CD4-positive, alpha-beta T cell treated with Interleukin-15 for 1 hour (primary cell): ENCODE measurements around the gene SPATA17.
A peak's percentile ranks its signal among the peaks of the same experiment; 100 is the strongest.
"Not testable (repeated sequence)": the region's sequence is repeated elsewhere in the genome, so short reads cannot be mapped to it uniquely, and the experiment has no call there.

Experiments
- DNase-seq: peaks from one replicate; pipeline ENCODE4 v3.0.0-alpha.2; 2020

The SPATA17 gene

GRCh38 chr1:217630711-217631591 lies at the start of gene SPATA17, which contains the start of gene GPATCH2:
Gene SPATA17, plus strand, starts transcription at chr1:217631344. Its CDS starts 35 bp downstream, at chr1:217631379.
Gene GPATCH2, minus strand, starts transcription at chr1:217631090. Its CDS starts 119 bp downstream, at chr1:217630971.
- peak; percentile 84 for DNase-seq

- DNase-seq = not testable (repeated sequence)
Measured at GRCh38 chr1:217584286-217584811, 46.8 kb upstream of the SPATA17 start.

GRCh38 chr1:217585577-217585976 lies 45.6 kb upstream of the SPATA17 start:
- DNase-seq = no peak

GRCh38 chr1:217586586-217586985 lies 44.6 kb upstream of the SPATA17 start:
- DNase-seq = no peak

GRCh38 chr1:217590598-217590997 lies 40.5 kb upstream of the SPATA17 start:
- no peak for DNase-seq

- DNase-seq = no peak
Measured at GRCh38 chr1:217599154-217599553, 32.0 kb upstream of the SPATA17 start.

- DNase-seq = no peak
Measured at GRCh38 chr1:217602380-217602779, 28.8 kb upstream of the SPATA17 start.

GRCh38 chr1:217605390-217605789 lies 25.8 kb upstream of the SPATA17 start:
- DNase-seq = no peak

GRCh38 chr1:217614200-217614712 lies 16.9 kb upstream of the SPATA17 start:
- no peak for DNase-seq

- no peak for DNase-seq
Measured at GRCh38 chr1:217617126-217617525, 14.0 kb upstream of the SPATA17 start.

- no peak for DNase-seq
Measured at GRCh38 chr1:217620814-217621213, 10.3 kb upstream of the SPATA17 start.

GRCh38 chr1:217622042-217622441 lies 9.1 kb upstream of the SPATA17 start:
- no peak for DNase-seq

- no peak for DNase-seq
Measured at GRCh38 chr1:217626321-217626720, 4.8 kb upstream of the SPATA17 start.

- no peak for DNase-seq
Measured at GRCh38 chr1:217627431-217627830, 3.7 kb upstream of the SPATA17 start.

- no peak for DNase-seq
Measured at GRCh38 chr1:217642455-217642854, 11.3 kb downstream of the SPATA17 start.

GRCh38 chr1:217647791-217648190 lies 16.6 kb downstream of the SPATA17 start:
- no peak for DNase-seq

GRCh38 chr1:217650674-217651073 lies 19.5 kb downstream of the SPATA17 start:
- no peak for DNase-seq

- DNase-seq = no peak
Measured at GRCh38 chr1:217660353-217661062, 29.4 kb downstream of the SPATA17 start.

- DNase-seq = no peak
Measured at GRCh38 chr1:217661407-217661806, 30.3 kb downstream of the SPATA17 start.

- DNase-seq = no peak
Measured at GRCh38 chr1:217668351-217668940, 37.3 kb downstream of the SPATA17 start.

- DNase-seq = no peak
Measured at GRCh38 chr1:217673387-217673786, 42.2 kb downstream of the SPATA17 start.

- no peak for DNase-seq
Measured at GRCh38 chr1:217674028-217674729, 43.0 kb downstream of the SPATA17 start.
